ENCODE results near the gene CARD19. TPM values are rescaled to one million over a fixed set of nuclear protein-coding genes. Genes with fewer than 3 reads are reported as not detected.

The CARD19 gene
- total RNA-seq, 1 donor from 2014 or later: 22.6 TPM

DNA sequence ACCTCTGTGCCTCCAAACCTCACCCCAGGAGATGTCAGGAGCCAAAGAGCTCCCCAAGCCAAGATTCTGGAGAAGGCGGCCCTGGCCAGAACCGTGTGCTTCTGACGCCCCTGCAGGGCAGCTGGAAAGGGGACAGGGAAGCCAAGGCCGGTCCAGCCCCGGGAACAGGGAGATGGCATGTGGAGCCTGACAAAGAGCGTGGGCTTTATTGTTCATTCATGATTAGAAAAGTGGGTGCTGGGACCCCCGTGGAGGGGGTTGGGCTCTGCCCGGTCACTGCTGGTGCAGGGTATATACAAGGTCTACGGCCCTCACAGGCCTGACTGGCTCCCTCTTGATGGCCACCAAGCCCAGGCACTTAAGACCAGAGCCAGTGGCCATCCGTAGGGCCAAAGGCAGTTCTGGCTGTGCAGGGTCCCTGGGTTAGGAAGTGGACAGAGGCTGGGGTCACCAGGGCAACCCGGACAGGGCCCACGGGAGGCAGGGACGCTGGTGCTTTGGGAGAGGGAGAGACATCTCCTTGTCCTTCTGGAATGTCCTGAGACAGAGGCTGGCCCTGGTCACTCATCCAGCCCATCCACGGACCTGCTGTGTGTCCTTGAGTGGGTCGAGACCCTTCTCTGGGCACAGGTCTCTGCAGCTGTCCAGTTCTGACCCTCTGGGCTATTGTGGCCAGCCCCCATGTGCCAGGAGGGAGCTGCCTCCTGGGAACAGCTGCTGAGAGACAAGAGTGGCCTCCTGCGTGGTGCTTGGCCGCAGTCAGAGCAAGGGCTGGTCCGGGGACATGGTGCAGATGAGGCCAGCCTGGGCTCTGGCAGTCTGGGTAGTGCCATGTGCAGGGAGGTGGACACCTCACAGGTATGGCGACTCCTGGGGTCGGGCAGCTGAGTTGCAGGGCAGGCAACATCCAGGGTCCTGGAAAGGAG lies 25.6 kb downstream of the CARD19 start:
- TF ChIP-seq, protein P1, sequence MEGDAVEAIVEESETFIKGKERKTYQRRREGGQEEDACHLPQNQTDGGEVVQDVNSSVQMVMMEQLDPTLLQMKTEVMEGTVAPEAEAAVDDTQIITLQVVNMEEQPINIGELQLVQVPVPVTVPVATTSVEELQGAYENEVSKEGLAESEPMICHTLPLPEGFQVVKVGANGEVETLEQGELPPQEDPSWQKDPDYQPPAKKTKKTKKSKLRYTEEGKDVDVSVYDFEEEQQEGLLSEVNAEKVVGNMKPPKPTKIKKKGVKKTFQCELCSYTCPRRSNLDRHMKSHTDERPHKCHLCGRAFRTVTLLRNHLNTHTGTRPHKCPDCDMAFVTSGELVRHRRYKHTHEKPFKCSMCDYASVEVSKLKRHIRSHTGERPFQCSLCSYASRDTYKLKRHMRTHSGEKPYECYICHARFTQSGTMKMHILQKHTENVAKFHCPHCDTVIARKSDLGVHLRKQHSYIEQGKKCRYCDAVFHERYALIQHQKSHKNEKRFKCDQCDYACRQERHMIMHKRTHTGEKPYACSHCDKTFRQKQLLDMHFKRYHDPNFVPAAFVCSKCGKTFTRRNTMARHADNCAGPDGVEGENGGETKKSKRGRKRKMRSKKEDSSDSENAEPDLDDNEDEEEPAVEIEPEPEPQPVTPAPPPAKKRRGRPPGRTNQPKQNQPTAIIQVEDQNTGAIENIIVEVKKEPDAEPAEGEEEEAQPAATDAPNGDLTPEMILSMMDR (IDR thresholded peaks at IDR 0.05; ENCODE audit: unreplicated experiment): no peak
- Mint-ChIP-seq H3K27ac (no peak overlapping the region), H3K9me3 (no peaks in the 10 kb centered on the region), H3K36me3 (peaks cover 4% of the 10 kb centered on the region), H3K4me1 (peaks cover 19% of the 10 kb centered on the region), H3K27me3 (ENCODE audit: low read depth) (no peaks in the 10 kb centered on the region), H3K4me3 (no peak overlapping the region)
- DNase-seq (ENCODE audit: low spot score in 2 of 2, unreplicated experiment in 2 of 2): peak in 1 of 2 experiments; percentile 5

DNA sequence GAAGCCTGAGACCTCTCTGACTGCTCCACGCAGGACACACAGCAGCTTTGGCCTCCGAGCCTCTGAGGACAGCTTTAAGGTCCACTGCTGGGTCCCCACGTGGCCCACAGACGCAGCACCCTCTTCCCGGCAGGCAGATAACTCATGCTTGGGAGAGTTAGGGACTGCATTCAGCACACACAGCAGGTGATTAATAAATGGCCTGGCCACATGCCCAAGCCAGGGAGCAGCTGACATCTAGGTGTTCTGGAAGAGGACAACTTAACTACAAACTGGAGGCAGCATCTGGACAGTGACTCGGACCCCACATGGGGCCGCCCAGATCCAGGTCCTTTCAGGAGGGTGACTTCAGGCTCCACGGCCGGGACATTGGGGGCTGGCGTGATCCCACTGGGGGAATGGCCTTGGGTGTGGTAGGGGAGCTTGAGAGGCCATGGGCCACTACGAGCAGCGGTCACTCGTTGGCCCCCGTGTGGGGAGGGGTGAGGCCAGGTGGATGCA lies 26.8 kb downstream of the CARD19 start:
- Mint-ChIP-seq H3K27ac (no peak overlapping the region), H3K4me3 (no peak overlapping the region), H3K27me3 (ENCODE audit: low read depth) (no peaks in the 10 kb centered on the region), H3K4me1 (peaks cover 29% of the 10 kb centered on the region), H3K36me3 (peaks cover 4% of the 10 kb centered on the region), H3K9me3 (no peaks in the 10 kb centered on the region)
- TF ChIP-seq, protein P1 (IDR thresholded peaks at IDR 0.05; ENCODE audit: unreplicated experiment): no peak
- DNase-seq (ENCODE audit: low spot score in 2 of 2, unreplicated experiment in 2 of 2): no peak

GRCh38 chr9:93123561-93124283 lies 27.7 kb downstream of the CARD19 start:
- Mint-ChIP-seq H3K4me3 (no peak overlapping the region), H3K9me3 (no peaks in the 10 kb centered on the region), H3K27me3 (ENCODE audit: low read depth) (no peaks in the 10 kb centered on the region), H3K36me3 (peaks cover 4% of the 10 kb centered on the region), H3K27ac (no peak overlapping the region), H3K4me1 (peaks cover 29% of the 10 kb centered on the region)
- DNase-seq (ENCODE audit: low spot score in 2 of 2, unreplicated experiment in 2 of 2): no peak
- TF ChIP-seq, protein P1 (IDR thresholded peaks at IDR 0.05; ENCODE audit: unreplicated experiment): no peak

GRCh38 chr9:93124793-93125192 lies 28.8 kb downstream of the CARD19 start:
- Mint-ChIP-seq H3K4me3 (no peak overlapping the region), H3K4me1 (peaks cover 26% of the 10 kb centered on the region), H3K36me3 (peaks cover 4% of the 10 kb centered on the region), H3K27me3 (ENCODE audit: low read depth) (no peaks in the 10 kb centered on the region), H3K27ac (no peak overlapping the region), H3K9me3 (no peaks in the 10 kb centered on the region)
- TF ChIP-seq, protein P1 (IDR thresholded peaks at IDR 0.05; ENCODE audit: unreplicated experiment): no peak
- DNase-seq (ENCODE audit: low spot score in 2 of 2, unreplicated experiment in 2 of 2): no peak

DNA sequence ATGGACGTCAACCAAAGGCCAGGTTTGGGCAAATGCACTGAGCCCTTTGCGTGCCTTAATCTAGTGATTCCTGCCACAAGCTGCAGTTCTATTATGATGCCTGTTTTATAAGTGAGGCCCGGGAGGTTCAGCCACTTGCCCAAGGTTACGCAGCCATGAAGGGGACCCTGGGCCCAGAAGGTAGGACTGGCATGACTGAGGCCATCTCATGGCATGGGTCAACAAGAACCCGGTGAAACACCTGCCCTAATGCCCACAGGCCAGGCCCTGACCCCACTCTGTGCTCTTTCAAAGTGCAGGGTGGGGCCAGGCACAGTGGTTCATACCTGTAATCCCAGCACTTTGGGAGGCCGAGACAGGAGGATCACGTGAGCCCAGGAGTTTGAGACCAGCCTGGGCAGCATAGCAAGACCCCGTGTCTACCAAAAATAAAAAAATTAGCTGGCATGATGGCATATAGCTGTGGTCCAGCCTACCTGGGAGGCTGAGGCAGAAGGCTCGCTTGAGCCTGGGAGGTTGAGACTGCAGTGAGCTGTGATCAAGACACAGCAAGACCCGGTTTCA lies 29.4 kb downstream of the CARD19 start:
- peaks cover 4% of the 10 kb centered on the region for H3K36me3 Mint-ChIP-seq
- TF ChIP-seq, protein P1 (IDR thresholded peaks at IDR 0.05; ENCODE audit: unreplicated experiment): no peak
- H3K27ac Mint-ChIP-seq: no peak overlapping the region
- peaks cover 20% of the 10 kb centered on the region for H3K4me1 Mint-ChIP-seq
- DNase-seq (ENCODE audit: low spot score in 2 of 2, unreplicated experiment in 2 of 2): no peak
- H3K27me3 Mint-ChIP-seq (ENCODE audit: low read depth): no peaks in the 10 kb centered on the region
- no peak overlapping the region for H3K4me3 Mint-ChIP-seq
- no peaks in the 10 kb centered on the region for H3K9me3 Mint-ChIP-seq
